Activated CD4-positive, alpha-beta T cell treated with anti-CD3 and anti-CD28 coated beads for 36 hours (primary cell): ENCODE data around the gene NUCB1. TPM values are rescaled to one million over a fixed set of nuclear protein-coding genes. Genes with fewer than 3 reads are reported as not detected.

Experiments used
- ATAC-seq: fragments of 200-7000 bp; cut with Tn5 transposase; one replicate; pipeline ENCODE4 v1.10.0; 2021; ENCODE audit warnings: mild to moderate bottlenecking, moderate library complexity
- CTCF ChIA-PET: fragments of 350-600 bp; sonication (Branson Sonifier 250); formaldehyde crosslinking; loops from one replicate; lab custom pipeline; 2021; ENCODE audit warnings: antibody characterized with exemption; lab: Charles Lee
- POLR2A ChIA-PET: fragments of 350-600 bp; sonication (Branson Sonifier 250); formaldehyde crosslinking; loops from one replicate; lab custom pipeline; 2021; ENCODE audit warnings: antibody characterized with exemption, inconsistent platforms; lab: Charles Lee
- DNase-seq: peaks from one replicate; pipeline ENCODE4 v3.0.0-alpha.2; 2020
- H3K27ac Mint-ChIP-seq: one replicate; pipeline ENCODE4 v1.8.0; 2021; ENCODE audit warnings: mixed read lengths
- H3K27me3 Mint-ChIP-seq: one replicate; pipeline ENCODE4 v1.8.0; 2021; ENCODE audit warnings: mixed read lengths
- H3K36me3 Mint-ChIP-seq: one replicate; pipeline ENCODE4 v1.8.0; 2021; ENCODE audit warnings: low read depth, mixed read lengths
- H3K4me1 Mint-ChIP-seq: one replicate; pipeline ENCODE4 v1.8.0; 2021; ENCODE audit warnings: mixed read lengths
- H3K4me3 Mint-ChIP-seq: one replicate; pipeline ENCODE4 v1.8.0; 2021; ENCODE audit warnings: mild to moderate bottlenecking, moderate library complexity, mixed read lengths
- H3K9me3 Mint-ChIP-seq: one replicate; pipeline ENCODE4 v1.8.0; 2021; ENCODE audit warnings: low read depth, mixed read lengths
- intact Hi-C, 2 experiments: fragments of 100-400 bp; cut with DNase I in 1 of 2; cut with micrococcal nuclease in 1 of 2; formaldehyde crosslinking; loops; one replicate each; pipeline versions ENCODE4 v1.14.2 to v1.15.1; 2022 to 2024; cut with DNase I, micrococcal nuclease
- total RNA-seq, 2 experiments: library from RNA; stranded (reverse); gene quantifications; one replicate each; pipeline ENCODE4 v1.2.3, GENCODE V29; 2021

NUCB1 gene
- total RNA-seq, 2 experiments from 2014 or later = 115 to 118 TPM

GRCh38 chr19:48953141-48953540 is 53.0 kb downstream of the NUCB1 start:
- Mint-ChIP-seq H3K27me3 (no peaks in the 10 kb centered on the region), H3K4me3 (no peak overlapping the region), H3K9me3 (no peaks in the 10 kb centered on the region), H3K27ac (no peak overlapping the region), H3K36me3 (peaks cover 24% of the 10 kb centered on the region), H3K4me1 (peaks cover 21% of the 10 kb centered on the region)
- ChIA-PET CTCF (interaction anchor here (0.7 to 2.3 kb wide), 5 partner anchors 9 to 111 kb away, joined by 3 to 6 read pairs (median 3); partner anchors contain the start of gene DHDH), POLR2A (no interaction called here)
- no peak for DNase-seq
- no peak for ATAC-seq
- intact Hi-C loops = no loop called here

- CTCF ChIA-PET = interaction anchor here (0.5 to 2.3 kb wide), 6 partner anchors 10 to 1357 kb away, joined by 3 to 6 read pairs (median 4); partner anchors contain the start of gene RUVBL2
- POLR2A ChIA-PET = interaction anchor here (0.8 to 1.9 kb wide), 4 partner anchors 10 to 54 kb away, joined by 3 to 12 read pairs (median 6); partner anchors contain the start of gene NUCB1
- intact Hi-C loops = loop anchor here in 1 of 2 experiments (1.0 kb wide), 7 partner anchors 11 to 159 kb away; partner anchors contain the start of genes DHDH, FTL, GYS1 and NUCB1
- Mint-ChIP-seq H3K9me3 (no peaks in the 10 kb centered on the region), H3K4me1 (peaks cover 24% of the 10 kb centered on the region), H3K4me3 (peak overlapping the region; percentile 74), H3K36me3 (peaks cover 31% of the 10 kb centered on the region), H3K27me3 (no peaks in the 10 kb centered on the region), H3K27ac (peak overlapping the region; percentile 87)
- ATAC-seq = no peak
- DNase-seq = no peak
Measured at GRCh38 chr19:48953990-48954594, 54.0 kb downstream of the NUCB1 start.

- Mint-ChIP-seq H3K27ac (peak within 1 kb of the TSS; percentile 87), H3K36me3 (peaks cover 32% of the 10 kb centered on the region), H3K27me3 (no peaks in the 10 kb centered on the region), H3K4me3 (peak within 1 kb of the TSS; percentile 74), H3K9me3 (no peaks in the 10 kb centered on the region), H3K4me1 (peaks cover 26% of the 10 kb centered on the region)
- ChIA-PET CTCF (interaction anchor here (0.5 to 1.7 kb wide), 5 partner anchors 10 to 1357 kb away, joined by 3 to 6 read pairs (median 4); partner anchors contain the start of gene RUVBL2), POLR2A (interaction anchor here (0.8 to 1.9 kb wide), 4 partner anchors 9 to 55 kb away, joined by 3 to 12 read pairs (median 6); partner anchors contain the start of gene NUCB1)
- intact Hi-C loops = loop anchor here in 1 of 2 experiments (1.0 kb wide), 7 partner anchors 11 to 159 kb away; partner anchors contain the start of genes DHDH, FTL, GYS1 and NUCB1
- peak; percentile 98 for DNase-seq
- ATAC-seq = peak; percentile 89
Measured at GRCh38 chr19:48954595-48955307, 54.6 kb downstream of the NUCB1 start, which contains the start of gene BAX. BAX (plus strand) TSS chr19:48954875; CDS start chr19:48954929, 54 bp downstream.

- peak overlapping the region; percentile 74 for H3K4me3 Mint-ChIP-seq
- H3K36me3 Mint-ChIP-seq = peaks cover 32% of the 10 kb centered on the region
- peaks cover 28% of the 10 kb centered on the region for H3K4me1 Mint-ChIP-seq
- peak overlapping the region; percentile 73 for H3K27ac Mint-ChIP-seq
- ATAC-seq (no peak), DNase-seq (no peak)
- POLR2A ChIA-PET = interaction anchor here (1.9 kb wide), 2 partner anchors 9 to 23 kb away, joined by 7 to 12 read pairs; no protein-coding TSS in a partner anchor
- CTCF ChIA-PET = interaction anchor here (1.5 to 1.7 kb wide), 2 partner anchors 9 to 38 kb away, joined by 3 to 4 read pairs; partner anchors contain the start of gene RUVBL2
- no peaks in the 10 kb centered on the region for H3K9me3 Mint-ChIP-seq
- H3K27me3 Mint-ChIP-seq = no peaks in the 10 kb centered on the region
- intact Hi-C loops = no loop called here
Measured at GRCh38 chr19:48955308-48955958, 55.3 kb downstream of the NUCB1 start.

GRCh38 chr19:48958006-48958405 is 57.9 kb downstream of the NUCB1 start:
- no peak overlapping the region for H3K27ac Mint-ChIP-seq
- peaks cover 47% of the 10 kb centered on the region for H3K4me1 Mint-ChIP-seq
- peaks cover 43% of the 10 kb centered on the region for H3K36me3 Mint-ChIP-seq
- intact Hi-C loops = no loop called here
- ATAC-seq (no peak), DNase-seq (no peak)
- H3K9me3 Mint-ChIP-seq = no peaks in the 10 kb centered on the region
- H3K4me3 Mint-ChIP-seq = no peak overlapping the region
- POLR2A ChIA-PET = interaction anchor here (0.6 kb wide), 2 partner anchors 41 to 57 kb away, joined by 3 to 6 read pairs; no protein-coding TSS in a partner anchor
- no peaks in the 10 kb centered on the region for H3K27me3 Mint-ChIP-seq
- CTCF ChIA-PET = no interaction called here

- intact Hi-C loops = loop anchor here in 1 of 2 experiments (10.0 kb wide), 2 partner anchors 325 to 465 kb away; partner anchors contain the start of gene DBP
- CTCF ChIA-PET = no interaction called here
- Mint-ChIP-seq H3K4me3 (no peak overlapping the region), H3K4me1 (peaks cover 59% of the 10 kb centered on the region), H3K27ac (no peak overlapping the region), H3K9me3 (no peaks in the 10 kb centered on the region), H3K27me3 (no peaks in the 10 kb centered on the region), H3K36me3 (peaks cover 47% of the 10 kb centered on the region)
- DNase-seq (no peak), ATAC-seq (no peak)
- POLR2A ChIA-PET = interaction anchor here (0.6 kb wide), 1 partner anchor 626 kb away, joined by 4 read pairs; no protein-coding TSS in a partner anchor
Measured at GRCh38 chr19:48959341-48960239, 59.5 kb downstream of the NUCB1 start.

GRCh38 chr19:48961051-48961649 is 61.0 kb downstream of the NUCB1 start:
- H3K36me3 Mint-ChIP-seq = peaks cover 48% of the 10 kb centered on the region
- intact Hi-C loops = loop anchor here in 1 of 2 experiments (10.0 kb wide), 2 partner anchors 326 to 466 kb away; partner anchors contain the start of gene DBP
- ChIA-PET POLR2A (interaction anchor here (0.5 kb wide), 1 partner anchor 323 kb away, joined by 5 read pairs; no protein-coding TSS in a partner anchor), CTCF (interaction anchor here (1.1 kb wide), 1 partner anchor 32 kb away, joined by 3 read pairs; no protein-coding TSS in a partner anchor)
- H3K9me3 Mint-ChIP-seq = no peaks in the 10 kb centered on the region
- H3K4me3 Mint-ChIP-seq = no peak overlapping the region
- ATAC-seq (no peak), DNase-seq (peak; percentile 46)
- H3K27me3 Mint-ChIP-seq = no peaks in the 10 kb centered on the region
- no peak overlapping the region for H3K27ac Mint-ChIP-seq
- peaks cover 56% of the 10 kb centered on the region for H3K4me1 Mint-ChIP-seq

GRCh38 chr19:48961673-48962028 is 61.5 kb downstream of the NUCB1 start:
- Mint-ChIP-seq H3K4me3 (peak overlapping the region; percentile 86), H3K27me3 (no peaks in the 10 kb centered on the region), H3K27ac (peak overlapping the region; percentile 90), H3K36me3 (peaks cover 50% of the 10 kb centered on the region), H3K9me3 (peaks cover 3% of the 10 kb centered on the region), H3K4me1 (peaks cover 58% of the 10 kb centered on the region)
- intact Hi-C loops = loop anchor here in 1 of 2 experiments (10.0 kb wide), 2 partner anchors 327 to 467 kb away; partner anchors contain the start of gene DBP
- POLR2A ChIA-PET = interaction anchor here (0.8 kb wide), 1 partner anchor 36 kb away, joined by 3 read pairs; no protein-coding TSS in a partner anchor
- ATAC-seq (no peak), DNase-seq (no peak)
- CTCF ChIA-PET = interaction anchor here (1.1 kb wide), 1 partner anchor 31 kb away, joined by 3 read pairs; no protein-coding TSS in a partner anchor

- peaks cover 52% of the 10 kb centered on the region for H3K36me3 Mint-ChIP-seq
- CTCF ChIA-PET = interaction anchor here (0.6 to 1.1 kb wide), 2 partner anchors 18 to 31 kb away, joined by 3 read pairs; no protein-coding TSS in a partner anchor
- peaks cover 60% of the 10 kb centered on the region for H3K4me1 Mint-ChIP-seq
- H3K27me3 Mint-ChIP-seq = no peaks in the 10 kb centered on the region
- POLR2A ChIA-PET = interaction anchor here (0.6 to 1.0 kb wide), 3 partner anchors 8 to 45 kb away, joined by 3 to 4 read pairs (median 3); no protein-coding TSS in a partner anchor
- peak; percentile 63 for DNase-seq
- H3K9me3 Mint-ChIP-seq = peaks cover 3% of the 10 kb centered on the region
- peak overlapping the region; percentile 86 for H3K4me3 Mint-ChIP-seq
- peak overlapping the region; percentile 90 for H3K27ac Mint-ChIP-seq
- intact Hi-C loops = loop anchor here in 1 of 2 experiments (10.0 kb wide), 2 partner anchors 327 to 467 kb away; partner anchors contain the start of gene DBP
- peak; percentile 7 for ATAC-seq
Measured at GRCh38 chr19:48962029-48962848, 62.1 kb downstream of the NUCB1 start.
